GM23338 (cell line): ENCODE data around the gene TXNDC2. TPM values are rescaled to one million over a fixed set of nuclear protein-coding genes. Genes with fewer than 3 reads are reported as not detected.

Source experiments
- ATAC-seq: fragments of 200-7000 bp; cut with Tn5 transposase; 3 replicates; pipeline ENCODE4 v1.9.1; 2020
- DNase-seq: peaks from one replicate; pipeline ENCODE4 v3.0.0-alpha.2; 2015; ENCODE audit warnings: low spot score
- H2AFZ ChIP-seq: fragments of 200-600 bp; sonication (generic); 2 replicates; pipeline ENCODE4 v1.8.0; 2016; ENCODE audit warnings: antibody characterized with exemption, mild to moderate bottlenecking, moderate library complexity
- H3F3A ChIP-seq: fragments of 200-600 bp; sonication (generic); replicated peaks from 2 replicates; pipeline ENCODE4 v1.8.0; 2017; ENCODE audit warnings: antibody characterized with exemption, mixed run types, low read depth
- H3K27ac ChIP-seq: fragments of 200-600 bp; sonication (generic); 2 replicates; pipeline ENCODE4 v1.6.1; 2016; ENCODE audit warnings: low read depth
- H3K27me3 ChIP-seq: fragments of 200-600 bp; sonication (generic); 2 replicates; pipeline ENCODE4 v1.8.0; 2016; ENCODE audit warnings: mild to moderate bottlenecking, mixed run types, moderate library complexity; ENCODE audit not compliant: insufficient read depth
- H3K36me3 ChIP-seq: fragments of 200-600 bp; sonication (generic); 2 replicates; pipeline ENCODE4 v1.8.0; 2016; ENCODE audit warnings: mild to moderate bottlenecking; ENCODE audit not compliant: insufficient read depth
- H3K4me1 ChIP-seq: fragments of 200-600 bp; sonication (generic); 2 replicates; pipeline ENCODE4 v1.8.0; 2016; ENCODE audit warnings: mild to moderate bottlenecking, moderate library complexity; ENCODE audit not compliant: insufficient read depth
- H3K4me2 ChIP-seq: fragments of 200-600 bp; sonication (generic); 2 replicates; pipeline ENCODE4 v1.7.1; 2017; ENCODE audit warnings: mixed run types
- H3K4me3 ChIP-seq: fragments of 200-600 bp; sonication (generic); 2 replicates; pipeline ENCODE4 v1.6.1; 2016; ENCODE audit warnings: mixed run types
- H3K79me2 ChIP-seq: fragments of 200-600 bp; sonication (generic); replicated peaks from 2 replicates; pipeline ENCODE4 v1.8.0; 2017; ENCODE audit warnings: mild to moderate bottlenecking; ENCODE audit not compliant: insufficient read depth
- H3K9me2 ChIP-seq: fragments of 200-600 bp; sonication (generic); 2 replicates; pipeline ENCODE4 v1.8.0; 2017; ENCODE audit not compliant: insufficient read depth
- H4K20me1 ChIP-seq: fragments of 200-600 bp; sonication (generic); replicated peaks from 2 replicates; pipeline ENCODE4 v1.8.0; 2017; ENCODE audit warnings: mild to moderate bottlenecking; ENCODE audit not compliant: insufficient read depth
- H3K27ac Mint-ChIP-seq: 2 replicates; pipeline ENCODE4 v1.8.0; 2020; ENCODE audit warnings: inconsistent platforms, mild to moderate bottlenecking, moderate library complexity, mixed read lengths
- H3K27me3 Mint-ChIP-seq: 3 replicates; pipeline ENCODE4 v1.8.0; 2022; ENCODE audit warnings: low read depth, mild to moderate bottlenecking, moderate library complexity, mixed read lengths, inconsistent platforms; ENCODE audit not compliant: insufficient read depth, poor library complexity
- H3K36me3 Mint-ChIP-seq: 3 replicates; pipeline ENCODE4 v1.8.0; 2021; ENCODE audit warnings: low read depth, mild to moderate bottlenecking, inconsistent platforms, moderate library complexity, mixed read lengths
- H3K4me1 Mint-ChIP-seq: 3 replicates; pipeline ENCODE4 v1.8.0; 2020; ENCODE audit warnings: mild to moderate bottlenecking, inconsistent platforms, mixed read lengths
- H3K4me3 Mint-ChIP-seq: 3 replicates; pipeline ENCODE4 v1.8.0; 2021; ENCODE audit warnings: moderate library complexity, mild to moderate bottlenecking, inconsistent platforms, mixed read lengths
- H3K9me3 Mint-ChIP-seq: 3 replicates; pipeline ENCODE4 v1.8.0; 2020; ENCODE audit warnings: moderate library complexity, mild to moderate bottlenecking, inconsistent platforms, mixed read lengths
- CREB1 ChIP-seq: fragments of 250-450 bp; sonication (Bioruptor Pico); IDR thresholded peaks from 2 replicates; pipeline ENCODE4 v1.5.0; 2020; ENCODE audit warnings: low read depth, mild to moderate bottlenecking, moderate library complexity
- EZH2 ChIP-seq: fragments of 200-600 bp; sonication (generic); IDR thresholded peaks from one replicate; pipeline ENCODE4 v1.8.0; 2017; ENCODE audit warnings: antibody characterized with exemption, mild to moderate bottlenecking, low read depth; ENCODE audit not compliant: unreplicated experiment
- NANOG ChIP-seq: IDR thresholded peaks from 2 replicates; pipeline ENCODE4 v1.6.1; 2016; ENCODE audit warnings: antibody characterized with exemption, borderline replicate concordance
- POLR2AphosphoS5 ChIP-seq: IDR thresholded peaks from 2 replicates; pipeline ENCODE4 v1.6.1; 2016; ENCODE audit warnings: antibody characterized with exemption, low read depth
- STAT1 ChIP-seq: IDR thresholded peaks from one replicate; pipeline ENCODE4 v1.6.1; 2016; ENCODE audit warnings: antibody characterized with exemption; ENCODE audit not compliant: unreplicated experiment
- ZNF114 ChIP-seq: fragments of 250-450 bp; sonication (Bioruptor Pico); IDR thresholded peaks from 2 replicates; pipeline ENCODE4 v1.5.0; 2020; ENCODE audit warnings: mild to moderate bottlenecking, moderate library complexity
- polyA plus RNA-seq: library from polyadenylated mRNA; unstranded; fragments of >200 nt; fragmentation: Nextera tagmentation; extraction: Ambion mirVana; gene quantifications from 2 replicates; pipeline ENCODE4 v1.2.1, GENCODE V29; 2016
- total RNA-seq: library from RNA; depleted of rRNA; stranded (reverse); fragments of >200 nt; shearing (Covaris generic); gene quantifications from 2 replicates; pipeline ENCODE4 v1.2.3, GENCODE V29; 2014

Gene TXNDC2
- total and polyA plus RNA-seq, 2 experiments from 2014 or later, result 0.16 TPM; not detected in 1

DNA sequence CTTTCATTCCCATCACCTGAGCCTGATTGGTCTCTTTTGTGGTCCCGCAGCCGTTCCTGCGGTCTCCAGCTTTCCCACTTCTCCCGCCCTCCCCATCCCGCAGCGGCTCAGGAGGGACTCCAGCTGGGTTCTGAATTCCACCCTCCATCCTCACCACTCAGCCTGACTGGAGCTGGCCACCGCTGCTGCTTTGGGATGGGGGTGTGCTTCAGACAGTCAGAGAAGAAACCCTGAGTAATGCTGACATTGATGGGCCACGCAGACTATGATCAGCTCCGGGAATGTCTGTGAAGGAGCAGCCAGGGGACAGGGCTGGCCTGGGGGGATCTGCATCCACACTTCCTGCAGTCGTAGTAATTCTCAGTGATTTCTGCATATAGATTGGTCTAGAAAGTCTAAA lies 45.9 kb upstream of the TXNDC2 start:
- peaks cover 54% of the 10 kb centered on the region for H3K4me1 Mint-ChIP-seq
- H3K27ac Mint-ChIP-seq, result no peak overlapping the region
- H3K27me3 Mint-ChIP-seq, result peaks cover 10% of the 10 kb centered on the region

GRCh38 chr18:9841752-9842151 lies 44.0 kb upstream of the TXNDC2 start:
- Histone ChIP-seq H3K79me2 (no peaks in the 10 kb centered on the region), H3K27ac (no peak overlapping the region), H4K20me1 (no peaks in the 10 kb centered on the region), H3K27me3 (no peaks in the 10 kb centered on the region), H3F3A (0 out of 2 replicates have a peak, but pooled peaks cover 3% of the 10 kb centered on the region), H3K9me2 (no peaks in the 10 kb centered on the region; the same call in 1 of the 2 replicates), H3K4me1 (peaks cover 15% of the 10 kb centered on the region), H3K36me3 (no peaks in the 10 kb centered on the region), H3K4me2 (no peak overlapping the region), H3K4me3 (no peak overlapping the region), H2AFZ (no peak overlapping the region)
- no peak overlapping the region for H3K27ac Mint-ChIP-seq
- ATAC-seq, result no peak
- no peak overlapping the region for H3K4me3 Mint-ChIP-seq
- DNase-seq, result no peak
- H3K27me3 Mint-ChIP-seq, result peaks cover 10% of the 10 kb centered on the region
- no peaks in the 10 kb centered on the region; the same call in 2 of the 3 replicates for H3K36me3 Mint-ChIP-seq
- peaks cover 38% of the 10 kb centered on the region for H3K4me1 Mint-ChIP-seq
- H3K9me3 Mint-ChIP-seq, result no peaks in the 10 kb centered on the region
- TF ChIP-seq CREB1 (no peak), STAT1 (no peak)

More for the DNA sequence above, 45.9 kb upstream of the TXNDC2 start:
- peak; percentile 38 for ATAC-seq
- no peaks in the 10 kb centered on the region for H4K20me1 ChIP-seq
- H3K36me3 ChIP-seq, result no peaks in the 10 kb centered on the region
- Mint-ChIP-seq H3K9me3 (no peaks in the 10 kb centered on the region), H3K4me3 (no peak overlapping the region), H3K36me3 (no peaks in the 10 kb centered on the region; the same call in 2 of the 3 replicates)
- H2AFZ ChIP-seq, result no peak overlapping the region
- 0 out of 2 replicates have a peak overlapping the region, but pooled peaks have one; percentile 12 for H3K27ac ChIP-seq
- no peak overlapping the region for H3K4me2 ChIP-seq
- no peak for TF ChIP-seq ZNF114 (CRISPR knock-in tag)
- TF ChIP-seq CREB1, result no peak
- no peaks in the 10 kb centered on the region for H3K79me2 ChIP-seq
- peaks cover 26% of the 10 kb centered on the region for H3K4me1 ChIP-seq
- H3K27me3 ChIP-seq, result no peaks in the 10 kb centered on the region
- H3K9me2 ChIP-seq, result no peaks in the 10 kb centered on the region; the same call in 1 of the 2 replicates
- 0 out of 2 replicates have a peak, but pooled peaks cover 3% of the 10 kb centered on the region for H3F3A ChIP-seq
- H3K4me3 ChIP-seq, result no peak overlapping the region
- peak; percentile 48 for DNase-seq

DNA sequence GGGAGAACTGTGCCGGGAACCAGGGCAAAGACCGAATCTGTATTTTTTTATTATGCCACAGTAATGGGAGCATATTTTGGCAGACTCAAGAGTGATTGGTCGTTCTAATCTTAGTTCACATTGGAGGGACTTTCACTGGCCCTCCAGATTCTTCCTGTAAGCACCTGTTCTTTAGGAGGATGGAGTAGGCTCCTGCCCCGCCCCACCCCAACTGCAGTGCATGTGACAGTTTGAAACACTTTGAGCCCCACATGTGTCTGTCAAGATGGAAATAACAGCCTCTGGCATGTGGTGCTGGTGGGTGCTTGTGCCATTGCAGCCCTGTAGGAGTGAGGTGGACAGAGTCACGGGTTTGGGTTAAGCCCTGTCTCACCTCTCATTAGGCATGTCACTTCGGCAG lies 43.3 kb upstream of the TXNDC2 start:
- H3K4me1 Mint-ChIP-seq, result peaks cover 38% of the 10 kb centered on the region
- no peaks in the 10 kb centered on the region for H3K36me3 ChIP-seq
- TF ChIP-seq NANOG, result no peak
- TF ChIP-seq POLR2AphosphoS5, result no peak
- TF ChIP-seq EZH2, result no peak
- no peak for TF ChIP-seq STAT1
- H4K20me1 ChIP-seq, result no peaks in the 10 kb centered on the region
- no peaks in the 10 kb centered on the region for H3K79me2 ChIP-seq
- no peaks in the 10 kb centered on the region; the same call in 1 of the 2 replicates for H3K9me2 ChIP-seq
- no peak overlapping the region for H3K4me2 ChIP-seq
- no peak overlapping the region for H3K27ac ChIP-seq
- H3K4me1 ChIP-seq, result peaks cover 15% of the 10 kb centered on the region
- no peak overlapping the region for H2AFZ ChIP-seq
- DNase-seq (no peak), ATAC-seq (no peak)
- no peak overlapping the region for H3K4me3 Mint-ChIP-seq
- H3K27me3 ChIP-seq, result no peaks in the 10 kb centered on the region
- peaks cover 8% of the 10 kb centered on the region for H3K27me3 Mint-ChIP-seq
- no peak overlapping the region for H3K27ac Mint-ChIP-seq
- H3K9me3 Mint-ChIP-seq, result no peaks in the 10 kb centered on the region
- H3K4me3 ChIP-seq, result no peak overlapping the region
- H3F3A ChIP-seq, result 0 out of 2 replicates have a peak, but pooled peaks cover 3% of the 10 kb centered on the region
- H3K36me3 Mint-ChIP-seq, result no peaks in the 10 kb centered on the region; the same call in 2 of the 3 replicates
